GM21576 (cell line): ENCODE data around the gene PTGES3L.
"Not testable (repeated sequence)": the region's sequence is repeated elsewhere in the genome, so short reads cannot be mapped to it uniquely, and the experiment has no call there.

ENCODE experiments used
- ATAC-seq: cut with Tn5 transposase; IDR thresholded peaks from one replicate; pipeline ENCODE4 v1.9.1; 2021; ENCODE audit warnings: mild to moderate bottlenecking, moderate library complexity; ENCODE audit not compliant: unreplicated experiment

PTGES3L gene

DNA sequence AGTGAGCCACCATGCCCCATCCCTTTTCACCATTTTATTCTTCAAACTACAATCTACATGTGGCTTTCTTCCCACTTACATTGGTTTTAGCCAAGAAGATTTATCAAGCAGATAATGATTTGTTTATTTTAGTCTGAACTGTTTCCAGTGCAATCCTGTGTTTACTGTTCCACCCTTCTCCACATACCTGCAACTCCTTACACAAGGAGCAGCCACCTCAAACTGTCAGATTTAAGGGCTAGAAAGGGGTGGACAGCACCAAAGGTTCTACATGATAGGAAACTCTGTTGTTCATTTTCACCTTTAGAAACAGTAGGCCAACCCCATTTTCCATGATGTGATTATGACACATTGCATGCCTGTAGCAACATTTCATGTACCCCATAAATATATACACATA lies 2.4 kb upstream of the PTGES3L start:
- no peak for ATAC-seq

- peak; percentile 39 for ATAC-seq
These were observed 1.0 kb upstream of the PTGES3L start for GRCh38 chr17:42980766-42981397.

DNA sequence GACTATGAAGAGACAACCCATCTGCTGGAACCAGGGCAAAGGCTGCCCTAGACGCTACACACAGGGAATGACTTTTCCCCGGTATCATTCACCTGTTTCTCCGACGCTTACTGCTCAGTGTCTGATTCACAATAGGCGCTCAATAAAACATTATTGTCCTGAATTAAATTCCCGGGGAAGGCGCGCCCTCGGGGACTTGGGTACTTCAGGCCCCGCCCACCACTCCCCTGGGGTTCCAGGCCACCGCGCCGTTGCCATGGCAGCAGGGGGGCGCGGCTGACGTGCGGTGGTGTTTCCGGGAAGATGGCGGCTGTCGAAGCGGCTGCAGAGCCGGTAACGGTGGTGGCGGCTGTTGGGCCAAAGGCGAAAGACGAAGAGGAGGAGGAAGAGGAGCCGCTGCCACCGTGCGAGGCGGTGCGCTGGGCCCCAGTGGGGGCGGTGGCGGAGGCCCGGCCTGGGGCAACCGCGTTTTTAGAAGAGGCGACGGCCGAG lies 440 bp upstream of the PTGES3L start, which contains the start of gene RUNDC1:
RUNDC1 (plus strand) TSS at position 292 of the 492 bp plus-strand sequence; CDS start at position 304, 12 bp downstream.
- peak; percentile 64 for ATAC-seq

- ATAC-seq = not testable (repeated sequence)
These were observed 4.2 kb downstream of the PTGES3L start for GRCh38 chr17:42975701-42976100.

- ATAC-seq = no peak
These were observed 4.6 kb downstream of the PTGES3L start for GRCh38 chr17:42975265-42975664.

- not testable (repeated sequence) for ATAC-seq
These were observed 6.6 kb downstream of the PTGES3L start for GRCh38 chr17:42973323-42973722.

- ATAC-seq = no peak
These were observed 8.3 kb downstream of the PTGES3L start for GRCh38 chr17:42971589-42971988.

DNA sequence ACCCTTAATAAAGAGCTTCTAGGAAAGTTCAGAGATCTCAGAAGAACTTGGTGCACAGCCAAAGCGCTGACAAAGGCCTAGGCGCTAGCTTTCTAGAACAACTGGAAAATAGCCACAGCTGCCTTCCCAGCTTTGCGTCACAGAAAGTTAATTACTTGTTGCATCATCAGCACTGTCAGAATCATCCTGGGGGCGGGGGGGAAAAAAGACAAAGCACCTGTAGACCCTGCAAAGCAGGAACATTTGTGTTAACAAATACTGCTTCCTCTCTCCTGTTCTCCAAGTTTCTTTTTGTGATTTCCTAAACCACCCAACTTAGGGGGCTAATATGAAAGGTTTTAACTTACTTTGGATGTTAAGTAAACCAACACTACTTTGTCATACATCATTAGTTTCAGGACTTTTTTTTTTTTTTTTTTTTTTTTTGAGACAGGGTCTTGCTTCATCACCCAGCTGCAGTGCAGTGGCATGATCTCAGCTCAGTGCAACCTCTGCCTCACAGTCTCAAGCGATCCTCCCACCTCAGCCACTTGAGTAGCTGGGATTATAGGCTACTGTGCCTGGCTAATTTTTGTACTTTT lies 10.8 kb downstream of the PTGES3L start:
- ATAC-seq = no peak

- no peak for ATAC-seq
These were observed 12.0 kb downstream of the PTGES3L start for GRCh38 chr17:42967925-42968324.

GRCh38 chr17:42964161-42964932 lies 15.5 kb downstream of the PTGES3L start, which contains the start of gene AARSD1:
Gene AARSD1, minus strand, starts transcription at chr17:42964454. Its CDS starts 14 bp downstream, at chr17:42964440.
- peak; percentile 78 for ATAC-seq

DNA sequence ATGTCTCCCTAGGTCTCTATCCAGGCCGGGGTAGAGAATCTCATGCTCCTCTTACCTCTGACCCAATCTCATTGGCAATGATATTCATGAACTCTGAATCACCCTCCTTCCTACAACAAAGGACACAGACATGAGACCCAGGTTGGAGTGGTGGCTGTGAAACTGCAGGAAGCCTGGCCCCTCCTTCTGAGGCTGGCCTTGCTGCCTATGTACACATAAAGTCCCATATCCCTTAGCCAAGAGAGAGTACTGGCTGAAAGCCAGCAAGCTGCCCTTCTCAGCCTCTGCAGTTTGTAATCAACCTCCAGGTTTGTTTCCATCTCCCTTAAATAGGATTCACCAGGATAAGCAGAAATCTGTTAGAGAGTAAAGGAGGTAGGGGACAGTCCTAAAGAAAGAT lies 26.2 kb downstream of the PTGES3L start:
- no peak for ATAC-seq

GRCh38 chr17:42950044-42950783 lies 29.7 kb downstream of the PTGES3L start:
- ATAC-seq = no peak

DNA sequence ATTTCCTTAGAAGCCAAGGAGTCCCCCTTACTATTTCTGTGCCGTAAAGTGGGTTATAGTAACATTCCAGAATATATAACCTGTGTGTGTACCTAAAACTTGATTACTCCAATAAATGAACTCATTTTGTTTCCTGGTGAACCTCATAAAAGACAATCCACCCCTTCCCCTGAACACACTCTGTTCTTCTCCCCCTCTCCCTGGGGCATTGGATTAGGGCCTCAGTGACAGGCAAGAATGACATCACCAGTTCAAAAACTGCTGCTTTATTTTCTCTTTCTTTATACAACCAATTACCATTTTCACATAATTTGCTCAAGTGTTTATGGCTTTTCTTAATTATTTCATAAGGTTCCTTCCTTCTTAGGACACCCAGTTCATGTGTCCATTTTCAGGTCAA lies 33.1 kb downstream of the PTGES3L start:
- no peak for ATAC-seq

- no peak for ATAC-seq
These were observed 35.7 kb downstream of the PTGES3L start for GRCh38 chr17:42944211-42944610.

DNA sequence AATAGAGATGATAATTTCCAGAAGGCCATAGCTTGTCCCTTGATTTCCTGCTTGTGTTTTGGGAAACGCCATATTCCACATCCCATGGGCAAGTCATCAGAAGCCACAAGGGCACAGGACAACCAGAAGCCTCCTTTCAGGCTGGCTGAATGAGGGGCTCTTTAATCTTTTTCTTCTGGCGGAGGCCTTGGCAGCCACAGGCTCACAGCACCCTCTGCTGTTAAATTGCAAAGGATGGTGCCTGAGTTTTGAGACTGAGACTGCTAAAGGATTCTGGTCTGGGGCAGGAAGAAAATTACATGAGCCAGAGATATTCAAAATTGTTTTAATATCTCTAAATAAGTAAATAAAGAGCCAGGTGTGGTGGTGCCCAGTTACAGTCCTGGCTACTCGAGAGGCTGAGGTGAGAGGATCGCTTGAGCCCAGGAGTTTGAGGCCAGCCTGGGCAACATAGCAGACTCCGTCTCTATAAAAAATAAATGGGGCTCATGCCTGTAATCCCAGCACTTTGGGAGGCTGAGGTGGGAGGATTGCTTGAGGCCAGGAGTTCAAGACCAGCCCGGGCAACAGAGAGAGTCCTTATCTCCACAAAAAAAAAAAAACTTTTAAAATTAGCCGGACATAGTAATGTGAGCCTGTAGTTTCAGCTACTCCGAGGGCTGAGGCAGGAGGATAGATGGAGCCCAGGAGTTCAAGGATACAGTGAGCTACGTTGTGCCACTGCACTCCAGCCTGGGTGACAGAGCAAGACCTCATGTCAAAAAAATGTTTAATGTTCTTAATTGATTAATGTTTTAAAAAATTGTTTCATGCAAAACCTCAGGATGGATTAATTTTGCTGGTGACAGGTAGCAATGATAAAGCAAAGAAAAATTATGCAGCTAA lies 41.9 kb downstream of the PTGES3L start:
- no peak for ATAC-seq

DNA sequence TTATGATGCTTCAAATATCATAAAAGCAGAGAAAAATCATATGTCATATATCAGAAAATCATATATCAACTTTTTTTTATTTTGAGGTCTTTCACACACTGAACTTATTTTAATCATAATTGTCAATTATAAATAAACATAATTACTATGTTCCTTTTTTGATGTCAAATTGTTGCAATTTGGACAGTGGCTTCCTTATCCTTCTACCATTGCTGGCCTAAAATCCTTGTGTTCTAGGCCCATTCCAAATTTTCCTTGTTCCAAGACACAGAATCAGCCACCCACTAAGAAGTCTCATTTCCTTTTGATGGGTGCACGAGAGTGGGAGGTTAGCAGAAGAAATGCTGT lies 50.4 kb downstream of the PTGES3L start:
- no peak for ATAC-seq

DNA sequence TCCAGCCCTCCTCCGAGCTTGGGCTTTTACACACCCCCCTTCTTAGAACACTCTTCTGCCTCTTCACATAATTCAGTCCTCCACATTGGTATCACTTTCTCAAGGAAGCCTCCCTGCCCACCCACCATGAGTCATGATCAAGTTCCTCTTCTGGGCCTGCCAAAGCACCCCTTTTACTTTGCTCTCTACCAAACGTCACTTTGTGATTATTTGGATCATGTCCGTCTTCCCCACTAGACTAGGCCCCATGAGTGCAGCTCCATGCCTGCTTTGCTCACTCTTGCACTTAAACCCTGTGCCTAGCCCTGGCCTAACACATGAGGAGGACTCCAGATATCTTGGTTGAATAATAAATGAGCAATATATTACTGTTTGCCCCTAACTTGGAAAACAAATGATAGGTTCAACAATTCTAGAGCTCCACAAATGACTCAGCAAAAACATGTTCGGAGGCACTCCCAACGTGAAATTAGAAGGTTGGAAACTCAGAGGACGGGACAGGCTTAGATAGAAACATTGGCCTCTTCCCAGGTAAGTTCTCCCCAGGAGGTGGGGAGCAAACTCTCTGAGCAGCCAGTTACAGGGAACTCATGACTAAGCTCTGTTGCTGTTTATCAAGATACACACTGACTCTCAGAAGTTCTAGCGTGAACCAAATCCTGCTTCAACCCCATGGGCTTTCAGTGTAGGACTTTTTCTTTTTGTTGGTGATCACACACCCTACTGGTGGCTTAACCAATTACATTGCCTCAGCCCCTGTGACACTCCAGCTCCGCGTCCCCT lies 51.0 kb downstream of the PTGES3L start:
- no peak for ATAC-seq

DNA sequence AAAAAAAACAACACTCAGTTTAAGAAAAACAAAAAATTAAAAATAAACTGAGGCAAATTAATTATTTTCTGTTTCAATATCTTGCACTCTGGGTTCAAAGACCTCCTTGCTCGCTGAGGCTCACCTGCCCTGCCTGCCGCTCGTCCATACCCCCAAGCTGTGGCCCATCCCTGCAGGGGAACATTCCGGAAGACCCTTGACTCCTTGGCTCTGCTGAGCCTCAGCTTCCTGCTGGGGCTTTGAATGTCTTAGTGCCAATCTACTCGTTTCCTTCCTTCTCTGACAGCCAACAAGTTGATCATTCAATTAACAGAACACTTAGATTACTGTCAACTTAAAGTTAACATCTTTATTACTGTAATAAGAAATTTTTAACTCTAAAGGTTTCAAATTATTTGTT lies 55.0 kb downstream of the PTGES3L start:
- ATAC-seq = no peak

DNA sequence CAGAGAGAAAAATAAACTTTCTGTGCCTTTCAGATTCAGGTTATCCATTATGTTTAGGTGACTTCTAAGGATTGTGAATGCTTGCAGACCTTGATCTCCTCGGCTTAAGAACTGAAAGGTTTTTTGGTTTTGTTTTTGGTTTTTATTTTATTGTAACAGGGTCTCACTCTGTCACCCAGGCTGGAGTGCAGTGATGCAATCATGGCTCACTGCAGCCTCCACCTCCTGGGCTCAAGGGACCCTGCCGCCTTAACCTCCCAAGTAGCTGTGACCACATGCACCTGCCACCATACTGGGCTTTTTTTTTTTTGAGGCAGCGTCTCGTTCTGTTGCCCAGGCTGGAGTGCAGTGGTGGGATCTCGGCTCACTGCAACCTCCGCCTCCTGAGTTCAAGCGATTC lies 56.4 kb downstream of the PTGES3L start:
- ATAC-seq = not testable (repeated sequence)
